Right lobe of liver (tissue), 6 donors: ENCODE measurements around the gene PRKD2. TPM values are rescaled to one million over a fixed set of nuclear protein-coding genes. Genes with fewer than 3 reads are reported as not detected.

Source experiments
- ATAC-seq, 4 donors: fragments of 200-7000 bp; cut with Tn5 transposase; one replicate each; pipeline ENCODE4 v1.9.1; 2020; ENCODE audit warnings: mild to moderate bottlenecking in 4 of 4, moderate library complexity in 4 of 4
- DNase-seq, 3 donors: peaks; one replicate each; pipeline ENCODE4 v3.0.0-alpha.2; 2020
- H3K27ac ChIP-seq, 3 donors: fragments of 200-600 bp; one replicate each; pipeline ENCODE4 v1.8.0; 2022
- H3K27me3 ChIP-seq, 2 donors: fragments of 200-600 bp; one replicate each; pipeline ENCODE4 v1.8.0; 2022
- H3K36me3 ChIP-seq, 4 donors: fragments of 200-600 bp; sonication (generic) in 1 of 4; one replicate each; pipeline versions ENCODE4 v1.5.1 to v1.8.0; 2017 to 2022; ENCODE audit warnings: control low read depth in 1 of 4
- H3K4me1 ChIP-seq, 4 donors: fragments of 200-600 bp; sonication (generic) in 1 of 4; one replicate each; pipeline versions ENCODE4 v1.5.1 to v1.8.0; 2017 to 2022; ENCODE audit warnings: control low read depth in 1 of 4
- H3K4me3 ChIP-seq, 3 donors: fragments of 200-600 bp; one replicate each; pipeline ENCODE4 v1.8.0; 2022
- H3K9me3 ChIP-seq, 4 donors: fragments of 200-600 bp; sonication (generic) in 1 of 4; one replicate each; pipeline versions ENCODE4 v1.5.1 to v1.8.0; 2017 to 2022; ENCODE audit warnings: control low read depth in 1 of 4
- POLR2A ChIP-seq: fragments of 450-650 bp; IDR thresholded peaks from one replicate; pipeline ENCODE4 v1.6.1; 2017; ENCODE audit warnings: antibody characterized with exemption, mild to moderate bottlenecking
- WGBS: methylation state at CpG from one replicate; pipeline ENCODE4 v1.1.6; 2018; ENCODE audit warnings: low coverage, low lambda C conversion rate; ENCODE audit not compliant: insufficient coverage; ENCODE audit errors: missing lambda C conversion rate; 5-methylcytosine and 5-hydroxymethylcytosine counted together
- intact Hi-C, 2 donors: fragments of 100-400 bp; cut with DNase I; formaldehyde crosslinking; loops; one replicate each; pipeline versions ENCODE4 v1.11.2 to v1.14.1; 2022
- total RNA-seq, 6 experiments: library from RNA; depleted of rRNA in 2 of 6; stranded (reverse); fragments of >200 nt in 2 of 6; fragmentation: NEBNext Ultra II Directional in 3 of 6; extraction: Animal tissue kit (Norgen Biotek cat#: 25700) in 3 of 6; gene quantifications; one replicate each; pipeline versions ENCODE4 v1.1.0 to v1.2.4, GENCODE V29; 2016 to 2023
- TF ChIP-seq, protein P1 (sequence below), 4 donors: fragments of 200-600 bp in 3 of 4; fragments of 450-650 bp in 1 of 4; IDR thresholded peaks; one replicate each; pipeline versions ENCODE4 v1.5.1 to v1.8.0; 2016 to 2022; ENCODE audit warnings: antibody characterized with exemption in 4 of 4, mild to moderate bottlenecking in 2 of 4
- donor health status: DM: no; HTN: yes; CAD: no.
- donor health status: DM: no; HTN: no; CAD: no.
- donor health status: DM: no; HTN: no; CAD: no.
- donor health status: DM: no; HTN: yes; CAD: no.
- donor health status: DM: no; HTN: yes; CAD: no.

PRKD2 gene
- total RNA-seq, 6 experiments from 2014 or later: 15.1 to 20.2 (median 16.9) TPM

DNA sequence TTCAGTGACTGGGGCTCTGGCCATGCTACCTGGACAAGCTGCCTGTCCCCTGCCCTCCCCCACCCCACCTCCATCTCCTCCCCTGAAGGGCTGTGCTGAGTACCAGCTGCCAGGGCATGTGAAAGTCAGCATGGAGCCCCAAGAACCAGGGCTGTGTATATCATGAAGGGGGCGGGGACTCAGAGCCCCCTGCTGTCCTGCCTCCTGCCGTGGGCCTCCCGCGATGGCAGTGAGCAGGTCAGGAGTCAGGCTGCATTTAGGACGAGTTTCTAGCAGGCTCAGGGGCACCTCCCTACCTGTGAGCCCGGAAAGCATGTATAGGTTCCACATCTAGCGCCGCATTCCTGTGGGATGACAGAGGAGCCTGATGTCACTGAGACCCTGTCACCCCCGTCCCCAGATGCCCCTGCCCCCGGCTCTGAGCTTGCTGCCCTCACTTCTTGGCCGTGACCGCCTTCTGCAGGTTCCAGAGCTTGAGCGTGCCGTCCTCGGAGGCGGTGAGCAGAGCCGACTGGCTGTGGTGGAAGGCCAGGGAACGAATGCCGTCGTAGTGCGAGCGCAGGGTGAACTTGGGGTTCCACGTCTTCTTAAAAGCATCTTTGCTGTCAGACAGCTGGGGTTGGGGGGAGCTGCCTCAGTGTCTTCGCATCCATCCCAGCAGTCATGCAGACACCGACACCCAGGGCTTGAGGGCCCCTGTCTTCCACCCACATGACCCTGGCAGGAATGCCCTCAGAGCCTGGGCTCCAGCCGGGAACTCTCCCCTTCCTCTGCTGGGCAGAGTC lies 8.3 kb upstream of the PRKD2 start:
- Histone ChIP-seq H3K36me3 (peaks cover 0 to 85% (median 31%) of the 10 kb centered on the region in 4 donors), H3K4me3 (no peak overlapping the region), H3K9me3 (no peaks in the 10 kb centered on the region), H3K4me1 (peaks cover 0 to 3% (median 0%) of the 10 kb centered on the region in 4 donors), H3K27me3 (no peaks in the 10 kb centered on the region), H3K27ac (no peak overlapping the region)
- 87% methylated on average over 11 of the region's 26 CpGs for WGBS
- ATAC-seq (no peak), DNase-seq (peak in 1 of 3 donors; percentile 51)
- no peak for TF ChIP-seq POLR2A
- TF ChIP-seq, protein P1, sequence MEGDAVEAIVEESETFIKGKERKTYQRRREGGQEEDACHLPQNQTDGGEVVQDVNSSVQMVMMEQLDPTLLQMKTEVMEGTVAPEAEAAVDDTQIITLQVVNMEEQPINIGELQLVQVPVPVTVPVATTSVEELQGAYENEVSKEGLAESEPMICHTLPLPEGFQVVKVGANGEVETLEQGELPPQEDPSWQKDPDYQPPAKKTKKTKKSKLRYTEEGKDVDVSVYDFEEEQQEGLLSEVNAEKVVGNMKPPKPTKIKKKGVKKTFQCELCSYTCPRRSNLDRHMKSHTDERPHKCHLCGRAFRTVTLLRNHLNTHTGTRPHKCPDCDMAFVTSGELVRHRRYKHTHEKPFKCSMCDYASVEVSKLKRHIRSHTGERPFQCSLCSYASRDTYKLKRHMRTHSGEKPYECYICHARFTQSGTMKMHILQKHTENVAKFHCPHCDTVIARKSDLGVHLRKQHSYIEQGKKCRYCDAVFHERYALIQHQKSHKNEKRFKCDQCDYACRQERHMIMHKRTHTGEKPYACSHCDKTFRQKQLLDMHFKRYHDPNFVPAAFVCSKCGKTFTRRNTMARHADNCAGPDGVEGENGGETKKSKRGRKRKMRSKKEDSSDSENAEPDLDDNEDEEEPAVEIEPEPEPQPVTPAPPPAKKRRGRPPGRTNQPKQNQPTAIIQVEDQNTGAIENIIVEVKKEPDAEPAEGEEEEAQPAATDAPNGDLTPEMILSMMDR (IDR thresholded peaks at IDR 0.05): no peak
- intact Hi-C loops: no loop called here

DNA sequence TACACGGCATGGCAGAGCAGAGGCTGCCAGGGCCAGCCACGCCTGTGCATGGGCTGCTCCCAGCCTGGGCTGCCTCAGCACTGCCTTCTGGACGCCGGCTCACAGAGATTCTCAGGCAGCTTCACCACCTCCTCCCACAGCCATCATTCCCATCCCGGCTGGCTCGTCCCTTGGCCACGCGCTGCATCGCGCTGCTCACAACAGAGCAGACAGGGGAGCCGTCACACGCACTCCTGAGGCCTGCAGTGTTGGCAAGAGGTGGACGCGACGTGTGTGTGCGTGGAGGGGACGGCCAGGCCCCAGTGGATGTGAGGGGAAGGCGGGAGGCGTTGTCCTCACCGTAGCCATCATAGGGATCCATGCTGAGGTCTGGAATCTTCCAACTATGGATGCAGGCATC lies 7.6 kb upstream of the PRKD2 start:
- ATAC-seq: no peak
- Histone ChIP-seq H3K4me1 (peaks cover 0 to 3% (median 0%) of the 10 kb centered on the region in 4 donors), H3K9me3 (no peaks in the 10 kb centered on the region), H3K36me3 (peaks cover 0 to 79% (median 26%) of the 10 kb centered on the region in 4 donors), H3K27ac (no peak overlapping the region), H3K4me3 (no peak overlapping the region), H3K27me3 (no peaks in the 10 kb centered on the region)
- peak in 1 of 3 donors; percentile 53 for DNase-seq
- intact Hi-C loops: no loop called here
- 87% methylated on average over 10 of the region's 20 CpGs for WGBS
- TF ChIP-seq POLR2A: no peak
- TF ChIP-seq, protein P1 (IDR thresholded peaks at IDR 0.05): no peak

DNA sequence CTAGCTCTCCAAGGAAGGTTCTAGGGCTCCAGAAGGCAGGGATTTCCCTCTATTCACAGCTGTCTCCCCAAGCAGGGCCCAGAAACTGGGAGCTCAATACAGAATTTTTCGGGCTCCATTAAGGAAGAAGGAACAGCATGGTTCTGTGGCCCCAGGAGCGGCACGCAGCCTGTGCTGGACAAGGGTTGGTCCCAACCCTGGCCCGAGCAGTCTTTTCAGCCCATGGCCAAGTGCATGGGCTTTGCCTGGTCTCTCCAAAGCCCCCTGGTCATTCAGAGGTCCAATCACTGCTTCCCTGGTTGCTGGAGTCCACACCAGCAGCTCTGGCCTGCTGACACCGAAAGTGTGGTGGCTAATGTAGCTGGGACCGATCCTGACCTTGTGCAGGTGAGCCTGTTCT lies 6.6 kb upstream of the PRKD2 start:
- Histone ChIP-seq H3K4me3 (no peak overlapping the region), H3K36me3 (peaks cover 0 to 70% (median 20%) of the 10 kb centered on the region in 4 donors), H3K9me3 (no peaks in the 10 kb centered on the region), H3K27ac (no peak overlapping the region), H3K4me1 (no peaks in the 10 kb centered on the region), H3K27me3 (no peaks in the 10 kb centered on the region)
- intact Hi-C loops: no loop called here
- TF ChIP-seq POLR2A: no peak
- TF ChIP-seq, protein P1 (IDR thresholded peaks at IDR 0.05): no peak
- WGBS: 100% methylated on average over 1 of the region's 6 CpGs
- DNase-seq: no peak
- ATAC-seq: no peak

DNA sequence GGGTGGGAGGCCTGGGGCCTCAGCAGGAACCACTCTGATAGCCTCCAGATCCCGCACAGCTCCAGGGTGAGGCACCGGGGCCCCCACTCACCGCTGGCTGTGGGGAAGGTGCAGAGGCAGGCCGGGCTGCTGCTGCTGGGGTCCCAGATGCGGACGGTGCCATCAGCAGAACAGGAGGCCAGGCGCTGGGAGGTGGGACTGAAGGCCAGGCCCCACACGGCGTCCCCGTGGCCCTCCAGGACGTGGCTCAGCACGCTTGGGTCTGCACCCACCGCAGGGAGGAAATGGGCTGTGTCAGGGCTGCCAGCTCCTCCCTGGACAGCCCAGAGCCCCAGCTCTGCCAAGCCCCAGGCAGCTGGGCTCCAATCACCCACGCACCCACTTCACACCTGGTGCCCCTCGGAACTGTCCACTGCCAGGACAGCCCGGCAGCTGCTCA lies 6.1 kb upstream of the PRKD2 start:
- intact Hi-C loops: no loop called here
- Histone ChIP-seq H3K36me3 (peaks cover 0 to 65% (median 20%) of the 10 kb centered on the region in 4 donors), H3K27ac (no peak overlapping the region), H3K9me3 (no peaks in the 10 kb centered on the region), H3K4me1 (no peaks in the 10 kb centered on the region), H3K4me3 (no peak overlapping the region), H3K27me3 (no peaks in the 10 kb centered on the region)
- DNase-seq (peak in 1 of 3 donors; percentile 53), ATAC-seq (peak in 1 of 4 donors; percentile 12)
- TF ChIP-seq POLR2A: no peak
- TF ChIP-seq, protein P1 (IDR thresholded peaks at IDR 0.05): no peak
- 95% methylated on average over 3 of the region's 16 CpGs for WGBS
